ENCODE measurements around the gene LTA4H.
A peak's percentile ranks its signal among the peaks of the same experiment; 100 is the strongest.

LTA4H gene

DNA sequence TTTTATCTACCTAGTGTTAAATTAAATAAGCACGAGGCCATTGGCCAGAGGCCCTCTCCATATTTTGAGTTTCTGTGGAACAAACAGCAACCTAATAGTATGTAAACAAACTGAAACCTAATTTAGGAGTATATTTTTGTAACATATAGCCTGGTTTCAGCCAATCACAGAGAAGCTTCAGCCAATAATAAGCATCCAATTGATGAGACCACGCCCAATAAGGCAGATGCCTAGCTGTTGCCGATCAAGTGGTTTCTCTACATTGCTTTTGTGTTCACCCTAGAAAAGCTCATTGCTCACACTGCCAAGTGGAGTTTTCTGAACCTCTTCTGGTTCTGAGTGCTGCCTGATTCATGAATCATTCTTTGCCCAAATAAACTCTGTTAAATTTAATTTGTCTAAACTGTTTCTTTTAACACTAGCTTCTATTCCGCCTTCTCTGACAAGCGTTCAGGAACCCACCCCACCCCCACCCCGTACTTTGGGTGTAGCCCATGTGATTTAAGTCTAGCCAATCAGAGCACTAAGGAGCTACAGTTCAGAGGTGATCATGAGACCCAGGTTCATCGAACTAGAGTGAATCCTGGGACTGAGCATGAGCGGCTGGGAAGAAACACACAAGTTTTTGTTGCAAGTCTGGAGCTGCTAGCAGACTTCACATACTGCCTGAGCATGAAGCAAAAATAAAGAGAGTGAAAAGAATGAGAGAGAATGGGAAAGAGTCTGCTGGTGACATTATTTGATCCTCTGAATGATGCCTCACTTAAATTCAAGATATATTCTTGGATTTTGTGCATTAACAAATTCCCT, 21.5 kb upstream of the LTA4H start:
- no peak for DNase-seq

- DNase-seq = no peak
Measured at GRCh38 chr12:96054244-96054610, 18.8 kb upstream of the LTA4H start.

DNA sequence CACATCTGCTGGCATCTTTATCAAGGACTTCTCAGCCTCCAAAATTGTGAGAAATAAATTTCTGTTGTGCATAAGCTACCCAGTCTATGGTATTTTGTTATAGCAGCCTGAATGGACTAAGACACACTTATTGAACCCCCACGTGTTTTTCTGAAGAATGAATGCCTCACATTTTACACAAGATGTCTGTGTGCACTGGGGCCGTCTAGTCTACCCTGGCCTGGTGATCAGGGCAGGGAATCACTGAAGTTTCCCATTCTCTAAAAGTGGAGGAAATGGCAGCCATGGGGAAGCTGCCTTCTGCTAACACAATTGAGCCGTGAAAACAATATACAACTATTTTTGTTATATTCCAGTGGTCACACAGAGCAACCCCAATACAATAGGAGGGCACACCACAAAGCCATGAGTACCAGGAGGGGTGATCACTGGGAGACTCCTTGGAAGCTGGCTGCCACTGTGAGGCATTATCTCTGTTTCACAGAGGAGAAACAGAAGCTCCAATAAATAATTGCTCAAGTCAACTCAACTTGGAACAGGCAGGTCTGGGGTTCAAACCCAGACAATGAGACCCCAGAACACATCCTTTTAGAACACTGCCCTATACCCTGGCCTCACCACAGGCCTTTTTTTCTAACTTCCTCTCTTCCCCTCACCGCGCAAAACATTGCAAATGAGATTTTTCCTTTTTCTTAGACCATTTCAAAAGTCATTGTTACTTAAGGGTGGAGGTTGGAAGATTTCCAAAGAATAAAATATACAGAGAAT, 18.3 kb upstream of the LTA4H start:
- no peak for DNase-seq

GRCh38 chr12:96051756-96052485, 16.5 kb upstream of the LTA4H start:
- no peak for DNase-seq

DNA sequence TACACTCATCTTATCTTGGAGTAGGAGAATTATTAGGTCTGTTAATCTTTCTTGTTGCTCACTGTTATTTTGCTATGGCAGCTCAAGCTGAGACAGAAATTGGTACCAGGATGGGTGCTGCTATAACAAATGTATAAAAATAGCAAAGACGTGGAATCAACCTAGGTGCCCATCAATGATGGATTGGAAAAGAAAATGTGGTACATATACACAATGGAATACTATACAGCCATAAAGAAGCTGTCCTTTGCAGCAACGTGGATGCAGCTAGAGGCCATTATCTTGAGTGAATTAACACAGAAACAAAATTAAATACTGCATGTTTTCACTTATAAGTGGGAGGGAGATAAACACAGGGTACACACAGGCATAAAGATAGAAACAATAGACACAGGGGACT, 14.8 kb upstream of the LTA4H start:
- DNase-seq = no peak

DNA sequence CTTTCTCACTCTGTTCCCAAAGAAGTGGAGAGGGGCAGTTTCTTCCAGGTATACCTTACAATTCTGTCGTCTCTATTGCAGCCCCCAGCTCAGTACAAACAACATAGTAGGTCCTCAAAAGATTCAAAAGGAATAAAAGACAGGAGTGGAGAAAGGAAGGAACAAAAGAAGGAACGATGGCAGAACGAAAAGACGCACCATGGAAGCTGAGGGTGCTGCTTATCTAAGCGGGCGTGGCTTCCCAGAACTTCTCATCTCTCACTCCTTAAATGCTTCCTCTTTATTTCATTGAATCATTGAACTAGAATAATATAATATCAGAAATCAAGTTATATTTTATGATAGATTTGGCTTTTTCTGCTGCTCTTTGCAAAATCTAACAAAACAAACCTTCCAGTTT, 13.7 kb upstream of the LTA4H start:
- no peak for DNase-seq

GRCh38 chr12:96048393-96048969, 13.1 kb upstream of the LTA4H start:
- no peak for DNase-seq

- no peak for DNase-seq
Measured at GRCh38 chr12:96047229-96048211, 12.1 kb upstream of the LTA4H start.

- no peak for DNase-seq
Measured at GRCh38 chr12:96046543-96047228, 11.3 kb upstream of the LTA4H start.

DNA sequence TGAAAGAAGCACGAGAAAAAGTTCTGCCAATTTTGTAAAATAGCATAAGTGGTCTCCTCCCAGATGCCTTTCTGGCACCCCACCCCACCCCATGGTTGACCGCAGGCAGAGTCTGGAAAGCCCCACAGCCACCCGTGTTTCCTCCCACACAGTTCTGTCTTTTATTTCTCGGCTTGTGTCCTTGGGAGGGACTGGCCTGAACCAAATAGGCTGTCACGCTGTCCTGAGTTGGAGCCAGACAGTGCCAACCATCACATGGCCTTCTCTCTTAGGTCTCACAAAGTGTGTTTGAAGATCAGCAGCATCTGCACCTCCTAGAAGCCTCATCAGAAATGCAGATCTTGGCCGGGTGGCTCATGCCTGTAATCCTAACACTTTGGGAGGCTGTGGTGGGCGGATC, 10.2 kb upstream of the LTA4H start:
- no peak for DNase-seq

GRCh38 chr12:96044943-96045290, 9.5 kb upstream of the LTA4H start:
- no peak for DNase-seq

GRCh38 chr12:96044017-96044942, 8.9 kb upstream of the LTA4H start:
- DNase-seq = no peak

DNA sequence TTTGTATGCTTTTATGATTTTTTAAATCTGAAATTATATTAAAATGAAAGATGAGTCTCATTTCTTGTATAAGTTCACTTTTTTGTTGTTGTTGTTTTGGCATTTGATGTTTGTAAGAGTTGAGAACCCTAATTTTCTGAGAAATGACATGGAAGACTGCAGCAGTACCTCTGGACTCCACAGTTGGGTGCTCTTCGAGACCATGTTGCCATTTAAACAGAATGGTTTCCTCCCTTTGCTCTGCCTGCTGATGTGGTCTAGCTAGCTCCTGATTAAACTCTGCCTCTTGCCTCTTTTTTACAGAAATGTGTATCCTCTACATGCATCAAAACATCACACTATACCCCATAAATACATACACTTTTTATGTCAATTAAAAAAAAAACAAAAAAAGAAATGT, 5.8 kb upstream of the LTA4H start:
- no peak for DNase-seq

GRCh38 chr12:96040305-96041133, 5.1 kb upstream of the LTA4H start:
- no peak for DNase-seq

DNA sequence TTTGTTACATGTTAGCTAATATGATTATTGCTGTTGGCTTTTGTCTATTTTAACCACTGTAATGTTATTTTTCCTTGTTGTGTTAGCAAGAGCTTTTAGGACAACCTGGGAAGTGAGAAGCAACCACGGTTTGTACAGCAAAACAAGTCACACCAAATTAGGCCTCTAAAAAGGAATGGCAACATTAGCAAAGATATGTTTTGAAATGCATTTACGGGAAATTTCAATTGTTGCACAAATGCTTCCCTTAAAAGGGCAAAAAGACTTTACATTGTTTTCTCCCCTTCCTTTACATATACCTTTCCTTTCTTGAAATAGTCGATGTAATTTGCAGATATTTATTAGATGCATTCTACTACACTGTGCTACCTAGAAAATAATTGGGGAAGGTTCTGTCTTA, 4.1 kb upstream of the LTA4H start:
- no peak for DNase-seq

DNA sequence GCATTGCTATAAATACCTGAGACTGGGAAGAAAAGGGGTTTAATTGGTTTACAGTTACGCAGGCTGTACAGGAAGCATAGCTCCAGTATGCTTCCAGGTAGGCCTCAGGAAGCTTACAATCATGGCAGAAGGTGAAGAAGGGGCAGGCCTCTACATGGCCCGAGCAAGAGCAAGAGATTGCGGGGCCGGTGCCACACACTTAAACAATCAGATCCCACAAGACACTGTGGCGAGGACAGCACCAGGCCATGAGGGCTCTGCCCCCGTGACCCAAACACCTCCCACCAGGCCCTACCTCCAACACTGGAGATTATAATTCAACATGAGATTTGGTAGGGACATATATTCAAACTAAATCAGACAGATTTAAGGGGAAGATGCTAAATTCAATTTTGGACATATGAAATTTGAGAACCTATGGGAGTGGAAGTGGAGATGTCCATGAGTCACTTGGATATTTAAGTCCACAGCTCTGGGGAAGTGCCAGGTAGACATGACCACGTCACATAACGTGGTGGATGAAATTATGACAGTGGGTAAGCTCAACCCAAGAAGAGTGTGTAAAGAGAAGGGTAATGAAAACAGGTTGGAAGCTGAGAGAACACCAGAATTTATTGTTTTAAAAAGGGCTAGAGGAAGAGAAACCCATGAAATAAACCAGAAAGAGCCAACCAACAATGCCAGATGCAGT, 1.5 kb upstream of the LTA4H start:
- no peak for DNase-seq

- DNase-seq = peak; percentile 39
Measured at GRCh38 chr12:96034621-96035282, 635 bp downstream of the LTA4H start.

Data from right hindlimb (tissue), 1 donor.